ENCODE results near the gene EXOC7.
"Not testable (repeated sequence)": the region's sequence is repeated elsewhere in the genome, so short reads cannot be mapped to it uniquely, and the experiment has no call there.

The EXOC7 gene

DNA sequence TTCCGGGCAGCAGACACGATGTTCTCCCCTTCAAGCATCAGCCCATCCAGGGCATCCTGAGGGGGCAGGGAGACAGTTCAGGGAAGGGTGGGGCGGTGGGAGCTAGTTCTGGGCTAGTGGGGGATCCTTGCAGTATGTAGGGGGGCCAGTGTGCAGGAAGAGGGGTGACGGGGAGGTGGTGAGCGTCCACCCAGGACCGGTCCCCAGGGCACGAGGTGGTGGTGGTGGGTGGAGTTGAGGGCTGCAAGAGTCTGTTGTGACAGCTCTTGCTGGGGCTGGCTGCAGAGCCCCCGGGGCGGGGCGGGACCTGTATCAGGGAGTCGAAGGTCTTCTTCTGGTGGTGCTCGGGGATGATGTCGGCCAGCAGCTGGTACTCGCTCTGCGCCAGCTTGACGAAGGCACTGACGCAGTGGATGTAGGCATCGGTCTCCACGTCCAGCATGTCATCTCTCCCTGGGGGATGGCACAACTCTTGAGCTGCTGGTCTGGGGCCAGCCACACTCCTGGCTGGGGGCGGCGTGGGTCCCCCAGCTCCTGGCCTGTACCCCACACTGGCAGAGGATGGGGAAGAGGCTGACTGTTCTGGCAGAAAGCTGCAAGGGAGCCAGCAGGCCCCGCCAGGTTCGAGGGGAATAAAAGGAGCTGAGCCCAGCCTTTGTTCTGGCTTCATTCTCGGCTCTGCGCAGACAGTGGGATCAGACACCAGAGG is 14.6 kb downstream of the EXOC7 start:
- no peak for DNase-seq (ENCODE audit: low read depth)

DNA sequence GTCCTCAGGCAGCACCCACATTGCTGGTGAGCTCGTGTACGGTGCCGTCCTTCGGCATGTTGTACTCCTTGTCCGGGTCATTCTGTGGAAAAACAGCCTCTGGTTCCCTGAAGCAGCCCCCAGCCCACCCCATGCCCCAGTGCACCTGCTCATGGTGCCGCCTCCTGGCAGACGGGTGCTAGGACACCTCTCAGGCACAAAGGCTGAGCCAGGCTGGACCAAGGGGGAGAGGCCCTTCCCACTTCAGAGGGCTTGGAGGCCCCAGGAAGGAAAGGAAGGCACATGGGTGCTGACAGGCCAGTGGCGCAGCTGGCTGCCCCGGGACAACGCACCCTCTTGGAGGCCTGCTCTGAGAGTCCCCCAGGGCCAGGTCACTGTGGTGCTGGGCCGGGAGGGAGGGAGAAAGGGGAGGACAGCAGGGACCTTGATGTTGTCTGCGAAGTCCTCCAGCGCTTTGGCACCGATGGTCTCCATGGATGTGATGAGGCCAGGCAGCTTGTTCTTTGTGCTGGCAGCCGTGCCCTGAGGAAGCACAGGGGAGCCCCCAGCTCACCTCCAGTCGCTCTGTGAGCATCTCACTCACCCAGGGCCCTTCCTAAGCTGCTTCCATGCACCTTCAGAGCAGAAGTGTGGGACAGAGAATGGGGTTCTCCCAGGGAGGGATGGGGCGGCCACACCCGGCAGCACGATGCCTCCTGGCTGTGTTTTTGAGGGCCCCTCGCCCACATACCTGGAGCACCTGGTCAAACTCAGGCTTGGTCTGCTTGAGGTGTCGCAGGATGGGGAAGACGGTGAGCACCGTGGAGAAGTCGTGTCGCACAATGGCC is 15.3 kb downstream of the EXOC7 start:
- DNase-seq (ENCODE audit: low read depth), result no peak

DNA sequence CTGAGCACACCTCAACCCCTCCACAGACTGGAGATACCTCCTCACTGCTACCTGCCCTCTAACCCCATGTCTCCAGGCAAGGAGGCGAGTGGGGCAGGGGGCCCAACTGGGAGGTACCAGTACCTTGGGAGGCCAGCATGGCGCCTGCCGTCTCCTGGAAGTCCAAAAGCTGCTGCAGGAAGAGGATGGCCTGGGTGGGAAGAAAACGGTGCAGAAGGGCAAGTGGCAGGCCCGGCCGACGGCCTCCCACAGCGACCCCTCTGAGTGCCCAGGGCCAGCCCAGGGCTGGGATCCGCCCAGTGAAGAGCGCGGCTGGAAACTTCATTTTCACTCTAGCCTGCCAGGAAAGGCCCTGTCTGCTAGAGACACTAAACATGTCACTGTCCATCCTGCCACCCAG is 16.1 kb downstream of the EXOC7 start:
- no peak for DNase-seq (ENCODE audit: low read depth)

DNA sequence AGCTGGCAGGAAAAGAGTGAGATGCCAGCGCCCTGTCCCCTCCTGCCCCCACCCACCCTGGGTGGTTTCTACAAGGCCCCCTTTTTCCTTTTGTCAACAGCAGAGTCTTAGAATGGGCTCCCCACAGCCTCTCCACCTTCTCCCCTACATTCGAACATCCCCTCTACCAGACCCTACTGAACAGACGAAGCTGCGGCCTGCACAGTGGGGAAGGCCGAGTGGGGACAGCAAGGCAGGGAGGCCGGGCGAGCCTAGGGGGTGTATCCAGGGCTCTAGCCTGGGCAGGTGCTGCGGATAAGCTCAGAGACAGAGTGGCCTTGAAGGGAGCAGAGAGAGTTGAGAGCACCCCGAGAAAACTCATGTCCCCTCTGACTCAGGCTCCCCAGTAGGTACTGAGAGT is 17.2 kb downstream of the EXOC7 start:
- DNase-seq (ENCODE audit: low read depth), result no peak

DNA sequence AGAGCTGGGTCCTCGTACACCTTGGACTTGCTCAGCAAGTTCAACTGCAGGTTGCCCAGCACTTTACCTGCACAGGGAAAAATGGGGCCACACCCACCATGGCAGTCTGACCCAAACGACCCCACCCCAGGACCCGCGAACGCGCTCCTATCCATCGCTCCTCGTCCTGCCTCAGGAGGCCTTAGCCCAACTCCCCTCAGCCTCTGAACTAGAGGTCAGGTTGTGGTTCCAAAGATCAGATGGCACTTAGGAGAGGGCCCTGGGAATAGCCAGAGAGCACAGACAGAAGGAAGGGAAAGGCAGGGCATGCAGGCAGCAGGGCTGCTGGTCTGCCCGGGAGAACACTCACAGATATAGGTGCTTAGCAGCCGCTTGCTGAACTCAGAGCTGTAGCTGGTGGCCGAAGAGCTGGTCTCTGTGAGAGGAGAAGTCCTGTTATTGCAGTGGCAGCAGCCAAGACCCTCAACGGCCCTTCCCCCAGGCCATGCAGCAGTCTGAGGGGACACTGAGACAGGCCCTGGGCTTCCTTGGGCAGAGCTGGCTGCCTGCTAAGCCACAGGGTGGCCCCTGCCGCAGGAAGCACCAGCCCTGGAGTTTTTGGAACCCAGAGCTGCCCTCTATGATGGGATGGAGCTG is 17.7 kb downstream of the EXOC7 start:
- no peak for DNase-seq (ENCODE audit: low read depth)

DNA sequence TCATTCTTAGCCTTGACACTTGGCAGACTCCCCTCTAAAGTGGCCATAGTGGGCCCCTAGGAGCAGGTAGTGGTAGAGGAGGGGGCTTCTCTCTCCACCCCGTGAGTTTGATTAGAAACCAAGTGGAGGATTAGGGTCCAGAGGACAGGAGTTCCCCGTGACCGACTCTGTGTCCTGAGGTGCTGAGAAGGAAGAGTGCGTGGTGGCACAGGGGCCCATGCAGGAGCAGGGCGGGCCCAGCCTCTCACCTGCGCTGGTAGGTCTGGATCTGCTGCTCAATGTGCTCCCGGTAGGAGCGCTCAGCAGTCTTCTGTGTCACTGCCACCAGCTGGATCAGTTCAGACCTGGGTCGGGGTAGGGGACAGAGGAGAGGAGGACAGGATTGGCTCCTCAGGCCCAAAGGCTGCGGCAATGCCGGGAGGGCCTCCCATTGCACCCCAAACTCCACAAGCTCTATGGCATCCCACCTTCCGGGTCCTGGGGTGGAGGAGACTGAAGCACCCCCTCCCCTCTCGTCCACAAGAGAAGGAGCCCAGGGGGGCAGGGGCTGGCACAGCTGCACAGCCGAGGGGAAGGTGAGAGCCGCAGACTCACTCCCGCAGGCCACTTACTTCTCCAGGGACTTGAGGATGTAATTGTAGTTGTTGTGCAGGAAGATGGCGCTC is 18.4 kb downstream of the EXOC7 start:
- no peak for DNase-seq (ENCODE audit: low read depth)

DNA sequence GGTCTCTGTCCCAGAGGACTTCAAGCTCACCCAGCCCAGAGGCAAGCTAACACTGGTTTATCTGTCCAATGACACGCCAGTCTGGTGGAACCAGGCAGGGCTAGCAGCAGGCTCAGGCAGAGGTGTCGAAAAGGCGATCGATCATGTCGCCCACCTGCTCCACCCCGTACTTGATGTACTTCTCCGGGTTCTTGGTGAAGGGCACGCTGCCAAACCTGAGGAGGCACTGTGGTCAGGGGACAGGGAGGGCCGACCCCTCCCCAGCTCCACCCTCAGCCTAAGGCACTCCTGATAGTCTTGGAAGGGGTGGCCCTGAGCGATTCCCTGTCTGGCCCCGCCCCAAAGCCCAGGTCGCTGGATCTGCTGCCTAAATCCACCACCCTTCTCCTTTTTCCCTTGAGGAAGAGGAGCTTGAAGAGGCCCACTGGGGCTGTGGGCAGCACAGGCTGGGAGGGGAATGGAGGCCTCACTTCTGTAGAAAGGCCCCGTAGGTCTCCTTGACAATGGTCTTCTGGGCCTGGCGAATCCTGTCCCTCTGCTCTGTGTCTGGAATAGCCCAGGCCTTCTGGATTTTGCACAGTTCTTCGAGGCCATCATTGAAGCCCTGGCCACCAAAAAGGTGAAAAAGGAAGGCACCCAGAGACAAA is 19.9 kb downstream of the EXOC7 start:
- DNase-seq (ENCODE audit: low read depth), result no peak

DNA sequence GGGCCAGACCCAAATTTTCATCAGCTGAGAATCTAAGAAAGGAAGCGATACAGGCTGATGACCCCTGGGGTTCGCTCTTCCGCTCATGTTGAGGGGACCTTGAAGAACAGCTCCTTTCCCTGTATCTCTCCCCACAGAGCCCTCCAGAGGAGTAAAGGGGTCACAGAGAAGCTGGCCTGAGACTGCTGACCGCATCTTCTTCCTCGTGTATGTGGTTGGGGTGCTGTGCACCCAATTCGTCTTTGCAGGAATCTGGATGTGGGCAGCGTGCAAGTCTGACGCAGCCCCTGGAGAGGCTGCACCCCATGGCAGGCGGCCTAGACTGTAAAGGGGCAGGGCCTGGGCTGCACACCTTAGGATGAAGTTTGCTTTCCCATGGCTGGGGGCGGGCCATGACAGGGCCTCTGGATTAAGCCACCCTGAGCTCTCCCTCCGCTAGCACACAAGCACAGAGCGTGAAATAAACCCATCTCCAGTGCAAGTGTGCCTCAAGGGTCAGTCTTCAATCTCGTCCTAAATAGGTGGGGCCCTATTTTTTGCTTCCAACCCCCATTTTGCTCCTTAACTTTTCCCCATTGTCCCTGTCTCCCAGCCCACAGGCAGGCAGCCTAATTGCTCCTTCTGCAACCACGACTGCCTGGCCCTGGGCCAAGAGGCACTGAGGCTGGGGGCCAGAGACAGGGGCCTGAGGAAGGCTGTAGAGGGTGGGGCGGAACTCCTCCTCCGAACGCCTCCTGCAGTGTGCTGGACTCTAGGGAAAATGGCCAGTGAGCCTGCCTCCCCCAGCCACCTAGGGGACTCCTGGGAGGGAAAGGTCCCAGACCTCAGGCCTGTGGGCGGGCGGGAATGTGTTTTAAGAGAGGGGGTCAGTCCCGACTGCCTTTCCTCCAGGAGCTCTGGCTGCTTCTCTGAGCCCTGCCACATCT is 21.0 kb downstream of the EXOC7 start:
- DNase-seq (ENCODE audit: low read depth), result no peak

DNA sequence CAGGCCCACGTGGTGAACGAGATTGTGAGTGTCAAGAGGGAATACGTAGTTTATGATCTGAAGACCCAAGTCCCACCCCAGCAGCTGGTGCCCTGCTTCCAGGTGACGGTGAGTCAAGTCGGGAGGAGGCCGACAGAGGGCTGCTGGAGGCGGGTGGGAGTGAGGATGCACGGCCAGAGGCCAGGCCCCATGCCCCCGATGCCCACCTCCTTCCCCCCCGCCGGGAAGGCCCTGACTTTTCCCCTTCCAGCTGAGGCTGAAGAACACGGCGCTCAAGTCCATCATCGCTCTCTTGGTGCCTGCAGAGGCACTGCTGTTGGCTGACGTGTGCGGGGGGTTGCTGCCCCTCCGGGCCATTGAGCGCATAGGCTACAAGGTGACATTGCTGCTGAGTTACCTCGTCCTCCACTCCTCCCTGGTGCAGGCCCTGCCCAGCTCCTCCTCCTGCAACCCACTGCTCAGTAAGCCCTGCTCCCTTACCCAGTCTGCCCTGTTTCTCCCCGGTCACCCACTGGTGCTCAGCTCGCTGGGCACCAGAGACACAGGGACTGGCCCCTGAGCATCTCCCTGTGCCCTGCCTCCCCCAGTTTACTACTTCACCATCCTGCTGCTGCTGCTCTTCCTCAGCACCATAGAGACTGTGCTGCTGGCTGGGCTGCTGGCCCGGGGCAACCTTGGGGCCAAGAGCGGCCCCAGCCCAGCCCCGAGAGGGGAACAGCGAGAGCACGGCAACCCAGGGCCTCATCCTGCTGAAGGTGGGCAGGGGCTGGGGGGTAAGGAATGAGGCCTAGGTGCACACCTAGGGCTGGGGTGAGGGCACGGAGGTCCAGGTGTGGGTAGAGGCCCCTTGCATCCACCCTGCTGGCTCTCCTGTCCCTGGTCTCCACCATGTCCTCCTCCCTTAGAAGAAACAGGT is 22.0 kb downstream of the EXOC7 start:
- DNase-seq (ENCODE audit: low read depth), result no peak

DNA sequence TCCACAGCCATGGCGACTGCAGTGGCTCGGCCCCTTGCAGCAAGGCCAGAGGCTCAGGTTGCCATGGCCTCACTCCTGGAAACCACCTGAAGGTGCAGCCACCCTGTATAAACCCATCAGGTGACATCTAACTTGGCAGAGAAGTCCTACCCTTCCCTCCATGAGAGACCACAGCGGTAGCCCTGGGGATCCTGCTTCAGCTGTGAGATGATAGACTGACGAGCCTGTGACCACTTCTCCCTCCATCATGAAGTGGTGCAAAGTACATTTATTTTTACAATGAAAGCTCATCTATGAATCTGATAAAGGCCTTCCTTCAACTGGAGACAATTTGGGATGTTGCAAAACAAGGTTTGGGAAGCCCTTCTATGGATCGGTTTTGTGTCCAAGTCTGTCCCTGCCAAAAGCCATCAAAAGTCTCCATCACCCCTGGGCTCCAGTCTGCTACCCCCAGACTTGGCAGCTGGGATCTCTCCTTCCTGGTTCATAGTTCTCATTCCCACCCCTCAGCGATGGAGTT is 22.8 kb downstream of the EXOC7 start:
- DNase-seq (ENCODE audit: low read depth), result no peak

DNA sequence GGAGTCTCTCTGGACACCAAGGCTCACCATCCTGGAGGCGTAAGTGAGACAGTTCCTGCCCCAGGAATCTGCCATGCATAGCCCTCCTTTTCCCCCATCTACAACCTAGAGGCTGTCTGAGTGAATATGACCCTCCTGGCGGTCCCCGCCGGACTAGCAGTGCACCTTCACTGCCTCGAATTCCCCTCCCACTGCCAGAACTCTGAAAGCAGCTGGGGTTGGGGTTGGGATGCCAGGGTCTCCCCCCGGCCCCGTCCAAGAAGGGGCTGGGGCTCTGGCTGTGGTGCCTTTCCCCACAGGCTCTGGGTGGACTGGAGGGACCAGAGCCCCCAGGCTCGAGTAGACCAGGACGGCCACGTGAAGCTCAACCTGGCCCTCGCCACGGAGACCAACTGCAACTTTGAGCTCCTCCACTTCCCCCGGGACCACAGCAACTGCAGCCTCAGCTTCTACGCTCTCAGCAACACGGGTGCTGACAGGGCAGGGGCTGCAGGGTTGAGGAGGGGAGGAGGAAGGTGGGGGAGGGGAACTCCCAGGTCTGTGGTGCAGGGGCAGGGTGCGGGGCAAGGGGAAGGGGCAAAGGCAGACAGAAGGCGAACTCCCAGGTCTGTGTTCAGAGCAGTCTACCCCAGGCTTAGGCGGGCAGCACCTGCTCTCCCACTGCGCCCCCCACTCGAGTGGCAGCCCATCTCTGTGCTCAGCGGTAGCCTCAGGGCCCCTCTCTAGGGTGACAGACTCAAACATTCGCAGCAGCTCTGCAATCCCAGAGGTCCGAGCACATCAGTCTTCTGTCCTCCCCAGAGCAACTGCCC is 23.4 kb downstream of the EXOC7 start:
- DNase-seq (ENCODE audit: low read depth), result no peak

DNA sequence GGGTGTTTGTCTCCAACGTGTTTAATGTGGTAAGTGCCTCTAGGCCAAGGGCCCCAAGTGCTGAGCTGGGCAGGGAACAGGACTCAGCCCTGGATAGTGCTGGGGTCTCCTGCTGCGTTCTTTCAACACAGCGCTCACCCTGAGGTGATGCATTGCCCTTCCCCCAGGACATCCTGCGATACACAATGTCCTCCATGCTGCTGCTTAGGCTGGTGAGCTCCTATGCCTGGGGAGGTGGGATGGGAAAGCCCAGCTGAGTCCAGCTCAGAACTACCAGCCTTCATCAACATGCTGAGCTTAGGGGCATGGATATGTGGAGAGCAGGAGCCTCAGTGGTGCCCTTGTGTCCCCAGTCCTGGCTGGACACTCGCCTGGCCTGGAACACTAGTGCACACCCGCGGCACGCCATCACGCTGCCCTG is 24.0 kb downstream of the EXOC7 start:
- no peak for DNase-seq (ENCODE audit: low read depth)

DNA sequence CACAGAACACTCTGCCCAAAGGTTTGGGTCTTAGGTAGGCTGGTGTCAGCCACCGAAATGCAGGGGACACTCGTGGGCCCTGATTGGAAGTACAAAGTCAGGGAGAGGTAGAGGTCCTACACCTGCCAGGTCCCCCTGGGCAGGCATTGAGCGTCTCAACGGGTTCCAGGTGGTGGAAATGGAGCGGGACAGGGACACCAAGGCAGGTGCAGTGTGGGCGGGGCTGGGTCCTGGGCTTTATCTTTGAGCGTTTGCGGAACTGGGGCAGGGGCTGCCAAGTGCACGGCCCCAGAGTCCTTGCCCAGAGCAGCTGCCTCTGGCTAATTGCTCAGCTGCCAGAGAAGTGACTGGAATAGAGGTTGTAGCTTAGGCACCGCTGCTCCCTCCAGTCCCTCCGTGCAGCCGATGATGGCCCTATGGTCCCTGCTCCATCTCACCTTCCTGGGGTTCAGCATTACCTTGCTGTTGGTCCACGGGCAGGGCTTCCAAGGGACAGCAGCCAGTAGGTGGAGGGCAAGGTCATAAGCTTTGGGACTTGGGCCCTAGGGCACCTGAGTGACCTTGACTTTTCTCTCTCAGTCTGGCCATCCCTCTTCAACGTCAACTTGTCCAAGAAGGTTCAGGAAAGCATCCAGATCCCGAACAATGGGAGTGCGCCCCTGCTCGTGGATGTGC is 24.6 kb downstream of the EXOC7 start, which contains the start of gene ZACN:
Gene ZACN (plus strand): TSS at position 323 of the 675 bp plus-strand sequence. CDS start 83 bp downstream, at position 406.
- no peak for DNase-seq (ENCODE audit: low read depth)

DNA sequence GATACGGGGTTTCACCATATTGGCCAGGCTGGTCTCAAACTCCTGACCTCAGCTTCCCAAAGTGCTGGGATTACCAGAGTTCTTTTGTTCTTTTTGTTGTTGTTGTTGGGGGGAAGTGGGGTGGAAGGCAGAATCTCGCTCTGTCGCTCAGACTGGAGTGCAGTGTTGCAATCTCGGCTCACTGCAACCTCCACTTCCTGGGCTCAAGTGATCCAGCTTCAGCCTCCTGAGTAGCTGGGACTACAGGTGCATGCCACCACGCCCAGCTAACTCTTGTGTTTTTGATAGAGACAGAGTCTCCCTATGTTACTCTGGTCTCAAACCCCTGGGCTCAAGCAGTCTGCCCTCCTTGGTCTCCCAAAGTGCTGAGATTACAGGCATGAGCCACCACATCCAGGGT is 25.2 kb downstream of the EXOC7 start:
- not testable (repeated sequence) for DNase-seq (ENCODE audit: low read depth)

DNA sequence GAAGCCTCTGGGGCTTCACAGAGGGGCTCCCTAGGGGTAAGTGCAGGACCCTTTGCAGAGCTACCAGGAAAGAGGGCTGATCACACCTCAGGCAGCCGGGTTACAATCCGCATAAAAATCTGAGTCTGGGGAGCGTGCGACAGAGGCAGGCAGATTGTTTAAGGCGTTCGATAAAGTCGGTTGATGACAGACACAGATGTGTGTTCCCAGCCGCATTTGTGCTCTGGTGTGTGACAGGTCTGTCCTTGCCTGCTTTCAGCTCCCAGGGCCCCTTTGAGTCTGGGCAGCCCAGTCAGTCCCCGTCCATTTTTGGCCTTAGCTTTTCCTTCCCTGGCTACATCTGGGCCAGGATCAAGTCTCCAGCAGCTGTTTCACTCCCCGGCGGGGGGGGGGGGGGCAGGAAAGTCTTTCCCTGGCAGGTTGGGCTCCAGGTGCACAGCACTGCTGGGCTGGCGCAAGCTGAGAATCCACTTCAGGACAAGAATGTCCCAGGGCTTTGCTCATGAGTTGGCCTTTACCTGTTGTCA is 25.9 kb downstream of the EXOC7 start:
- DNase-seq (ENCODE audit: low read depth), result no peak

DNA sequence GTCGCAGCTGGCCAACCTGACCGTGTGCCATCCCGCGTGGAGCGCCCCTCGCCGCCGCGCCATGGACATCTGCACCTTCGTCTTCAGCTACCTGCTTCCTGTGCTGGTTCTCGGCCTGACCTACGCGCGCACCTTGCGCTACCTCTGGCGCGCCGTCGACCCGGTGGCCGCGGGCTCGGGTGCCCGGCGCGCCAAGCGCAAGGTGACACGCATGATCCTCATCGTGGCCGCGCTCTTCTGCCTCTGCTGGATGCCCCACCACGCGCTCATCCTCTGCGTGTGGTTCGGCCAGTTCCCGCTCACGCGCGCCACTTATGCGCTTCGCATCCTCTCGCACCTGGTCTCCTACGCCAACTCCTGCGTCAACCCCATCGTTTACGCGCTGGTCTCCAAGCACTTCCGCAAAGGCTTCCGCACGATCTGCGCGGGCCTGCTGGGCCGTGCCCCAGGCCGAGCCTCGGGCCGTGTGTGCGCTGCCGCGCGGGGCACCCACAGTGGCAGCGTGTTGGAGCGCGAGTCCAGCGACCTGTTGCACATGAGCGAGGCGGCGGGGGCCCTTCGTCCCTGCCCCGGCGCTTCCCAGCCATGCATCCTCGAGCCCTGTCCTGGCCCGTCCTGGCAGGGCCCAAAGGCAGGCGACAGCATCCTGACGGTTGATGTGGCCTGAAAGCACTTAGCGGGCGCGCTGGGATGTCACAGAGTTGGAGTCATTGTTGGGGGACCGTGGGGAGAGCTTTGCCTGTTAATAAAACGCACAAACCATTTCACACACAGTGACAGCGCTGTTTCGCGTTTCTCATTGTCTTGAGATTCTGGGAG is 26.6 kb downstream of the EXOC7 start:
- no peak for DNase-seq (ENCODE audit: low read depth)

Data from stimulated activated CD8-positive, alpha-beta memory T cell treated with anti-CD3 and anti-CD28 coated beads, Interleukin-4, amount 100 ng/mL, for 24 hours (primary cell).